Measurements from ENCODE around the gene KLHL26.

KLHL26 gene

GRCh38 chr19:18697680-18698079 lies 60.9 kb downstream of the KLHL26 start:
- peak; percentile 86 for DNase-seq

GRCh38 chr19:18698321-18699167 lies 61.7 kb downstream of the KLHL26 start:
- peak; percentile 88 for DNase-seq

- DNase-seq: no peak
These were observed 62.7 kb downstream of the KLHL26 start for GRCh38 chr19:18699403-18700054.

GRCh38 chr19:18700501-18701249 lies 63.8 kb downstream of the KLHL26 start:
- no peak for DNase-seq

- DNase-seq: no peak
These were observed 64.4 kb downstream of the KLHL26 start for GRCh38 chr19:18701250-18701608.

GRCh38 chr19:18704054-18704453 lies 67.2 kb downstream of the KLHL26 start:
- DNase-seq: peak; percentile 18

GRCh38 chr19:18704971-18705370 lies 68.1 kb downstream of the KLHL26 start:
- no peak for DNase-seq

GRCh38 chr19:18708452-18709231 lies 71.8 kb downstream of the KLHL26 start:
- peak; percentile 86 for DNase-seq

GRCh38 chr19:18709546-18709945 lies 72.7 kb downstream of the KLHL26 start:
- DNase-seq: no peak

- DNase-seq: no peak
These were observed 73.4 kb downstream of the KLHL26 start for GRCh38 chr19:18710186-18710585.

GRCh38 chr19:18710996-18711751 lies 74.3 kb downstream of the KLHL26 start:
- DNase-seq: no peak

- DNase-seq: no peak
These were observed 75.1 kb downstream of the KLHL26 start for GRCh38 chr19:18711893-18712292.

GRCh38 chr19:18712981-18713380 lies 76.2 kb downstream of the KLHL26 start:
- DNase-seq: no peak

- DNase-seq: no peak
These were observed 76.8 kb downstream of the KLHL26 start for GRCh38 chr19:18713550-18714117.

- DNase-seq: no peak
These were observed 78.6 kb downstream of the KLHL26 start for GRCh38 chr19:18715416-18715815.

- no peak for DNase-seq
These were observed 80.0 kb downstream of the KLHL26 start for GRCh38 chr19:18716857-18717256.

- no peak for DNase-seq
These were observed 80.8 kb downstream of the KLHL26 start for GRCh38 chr19:18717601-18718000.

GRCh38 chr19:18718015-18718526 lies 81.2 kb downstream of the KLHL26 start:
- no peak for DNase-seq

GRCh38 chr19:18718846-18719458 lies 82.1 kb downstream of the KLHL26 start:
- DNase-seq: no peak

GRCh38 chr19:18719541-18719940 lies 82.7 kb downstream of the KLHL26 start:
- DNase-seq: no peak
